ENCODE measurements around the gene TMEM248. TPM values are rescaled to one million over a fixed set of nuclear protein-coding genes. Genes with fewer than 3 reads are reported as not detected.
"Not testable (repeated sequence)": the region's sequence is repeated elsewhere in the genome, so short reads cannot be mapped to it uniquely, and the experiment has no call there.

TMEM248 gene
- total RNA-seq, 1 experiment from 2014 or later: 108 TPM

DNA sequence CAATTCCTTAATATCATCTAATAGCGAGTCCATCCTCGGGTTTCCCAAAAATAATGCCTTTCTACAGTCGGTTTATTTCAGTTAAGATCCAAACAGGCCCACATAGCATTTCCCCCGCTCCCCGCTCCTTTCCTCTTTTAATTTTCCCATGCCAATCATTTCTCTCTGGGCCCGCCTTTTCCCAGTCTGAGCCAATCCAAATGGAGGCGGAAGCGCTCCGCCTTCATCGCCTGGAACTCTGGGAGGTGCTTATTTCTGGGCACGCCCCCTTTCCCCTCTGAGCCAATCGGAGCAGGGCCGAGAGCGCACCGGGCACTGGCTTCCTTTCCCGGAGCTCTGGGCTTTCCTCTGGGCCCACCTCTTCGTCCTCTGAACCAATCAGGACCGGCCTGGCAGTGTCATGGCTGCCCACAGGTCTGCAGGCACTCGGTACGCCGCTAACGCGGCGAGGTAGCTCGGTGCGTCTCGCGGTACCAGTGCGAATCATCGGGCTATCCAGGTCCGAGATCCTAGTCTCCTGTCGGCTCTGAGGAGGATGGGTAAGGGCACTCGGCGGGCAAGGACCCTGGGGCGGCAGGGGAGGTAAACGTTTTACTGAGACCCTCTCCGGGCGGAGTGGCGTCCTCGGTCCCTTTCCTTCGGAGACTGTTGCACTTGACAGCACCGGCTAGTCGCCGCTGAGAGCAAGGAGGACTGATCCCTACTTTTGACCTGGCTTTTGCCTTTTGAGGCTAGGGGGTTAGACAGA, 75.6 kb downstream of the TMEM248 start, which contains the start of gene TYW1:
TYW1 (plus strand) TSS at position 390 of the 748 bp plus-strand sequence; CDS start at position 536, 146 bp downstream.
- DNase-seq (ENCODE audit: low read depth): peak; percentile 98

DNA sequence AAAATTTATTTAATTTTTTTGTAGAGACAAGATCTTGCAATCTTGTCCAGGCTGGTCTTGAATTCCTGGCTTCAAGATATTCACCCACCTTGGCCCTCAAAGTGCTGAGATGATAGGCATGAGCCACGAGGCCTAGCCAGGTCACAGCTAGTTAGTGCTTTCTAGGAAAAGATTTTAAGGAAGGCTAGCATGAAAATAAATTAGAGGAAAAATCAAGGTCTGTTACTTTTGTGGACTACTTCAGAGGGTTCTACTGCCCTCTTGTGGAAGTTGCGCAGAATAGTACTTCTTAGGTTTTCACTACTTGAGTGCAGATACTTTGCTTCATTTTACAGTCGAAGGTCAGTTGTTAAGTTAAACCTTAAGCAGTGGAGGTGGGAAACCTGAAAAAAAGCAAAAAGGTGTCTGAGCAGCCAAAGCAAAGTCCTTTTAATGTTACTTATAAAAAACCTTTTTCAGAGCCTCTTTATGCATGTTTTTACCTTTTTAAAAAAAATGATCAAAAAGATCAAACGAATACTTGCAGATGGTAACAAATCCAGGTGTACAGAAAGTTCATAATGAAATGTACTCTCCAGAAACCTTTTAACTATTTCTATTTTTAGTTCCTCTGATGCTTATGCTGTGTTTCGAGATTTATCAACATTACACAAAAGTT, 79.7 kb downstream of the TMEM248 start:
- not testable (repeated sequence) for DNase-seq (ENCODE audit: low read depth)

DNA sequence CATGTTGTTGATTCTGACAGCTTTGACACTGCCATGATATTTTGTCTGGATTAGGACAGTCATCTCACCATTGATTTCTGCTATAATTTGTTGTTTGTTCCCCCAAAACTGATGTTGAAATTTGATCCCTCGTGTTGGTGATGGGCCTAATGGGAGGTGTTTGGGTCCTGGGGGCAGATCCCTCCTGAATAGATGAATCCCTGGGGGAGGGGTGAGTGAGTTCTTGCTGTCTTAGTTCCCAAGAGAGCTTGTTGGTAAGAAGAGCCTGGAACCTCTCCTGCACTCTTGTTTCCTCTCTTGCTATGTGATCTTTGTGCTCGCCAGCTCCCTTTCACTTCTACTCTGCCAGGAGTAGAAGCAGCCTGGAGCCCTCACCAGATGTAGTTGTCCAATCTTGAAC, 83.1 kb downstream of the TMEM248 start:
- not testable (repeated sequence) for DNase-seq (ENCODE audit: low read depth)

DNA sequence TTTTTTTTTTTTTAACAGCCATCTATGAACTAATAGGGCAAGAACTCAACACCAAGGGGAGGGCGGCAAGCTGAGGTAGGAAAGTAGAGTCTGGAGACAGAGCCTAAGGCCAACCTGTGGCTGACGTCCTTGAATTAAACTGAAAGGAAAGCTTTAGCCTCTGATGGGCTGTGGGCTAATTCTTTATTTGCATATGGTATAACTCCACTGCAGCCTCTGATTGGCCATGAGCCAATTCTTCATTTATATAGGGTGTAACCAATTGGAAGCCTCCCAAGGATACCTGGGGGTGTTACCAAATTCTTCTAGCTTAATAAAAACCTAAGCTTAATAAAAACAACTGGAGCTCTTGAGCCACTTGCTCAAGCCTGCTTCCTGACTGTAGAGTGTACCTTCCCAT, 85.9 kb downstream of the TMEM248 start:
- no peak for DNase-seq (ENCODE audit: low read depth)

Small RNA genes lying within 50 kb of the gene (small RNA-seq; reads per million reads assigned to genes)
- gene RF00017: not detected
- gene RN7SL43P: not detected
- not detected for gene RNU6-1254P

Other genes starting within 250 kb of the TMEM248 start
- gene RABGEF1, start 180.5 kb upstream of the TMEM248 start, total RNA-seq (2014; rRNA removed; shearing (Covaris generic)): 25.6 and 34.3 TPM in 2 replicates
- gene SBDS, start 74.4 kb downstream of the TMEM248 start, total RNA-seq (2014; rRNA removed; shearing (Covaris generic)): 102 and 108 TPM in 2 replicates
- 13.2 and 13.4 TPM in 2 replicates for gene TYW1, start 75.6 kb downstream of the TMEM248 start, total RNA-seq (2014; rRNA removed; shearing (Covaris generic))

All from HT1080 (cell line).